SK-N-MC (cell line): ENCODE data around the gene COL17A1.

Source experiments
- EZH2 ChIP-seq: fragments of 200-600 bp; sonication (generic); IDR thresholded peaks from one replicate; pipeline ENCODE4 v1.6.1; 2017; ENCODE audit warnings: antibody characterized with exemption
- FOXP2 ChIP-seq: optimal IDR thresholded peaks from 2 replicates; pipeline ENCODE3; 2011; ENCODE audit warnings: mild to moderate bottlenecking, moderate library complexity; ENCODE audit not compliant: insufficient read depth; ENCODE audit errors: extremely low read length, control extremely low read depth
- POLR2AphosphoS5 ChIP-seq: IDR thresholded peaks from 2 replicates; pipeline ENCODE4 v1.6.1; 2012; ENCODE audit warnings: mild to moderate bottlenecking, low read depth, low read length, borderline replicate concordance

DNA sequence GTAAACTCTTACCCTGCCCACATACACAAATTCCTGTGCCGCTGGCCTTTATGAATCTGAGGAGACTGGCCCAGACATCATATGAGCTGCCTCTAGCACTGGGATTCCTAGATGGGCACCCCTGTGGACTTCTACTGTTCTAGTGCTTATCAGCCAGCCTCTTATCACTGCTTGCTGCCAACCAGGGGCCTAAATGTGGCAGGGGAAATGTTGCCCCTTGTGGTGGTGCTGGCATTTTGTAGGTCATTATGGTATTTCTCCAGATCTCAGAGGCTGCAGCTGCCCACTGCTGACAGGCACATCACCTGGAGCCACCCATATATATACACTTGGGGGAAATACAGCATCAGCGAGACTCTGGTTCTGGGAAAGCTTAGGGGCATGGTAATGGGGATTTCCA lies 41.7 kb upstream of the COL17A1 start:
- TF ChIP-seq POLR2AphosphoS5 (no peak), EZH2 (no peak), FOXP2 (no peak)
